Bronchial epithelial cell (primary cell): ENCODE data around the gene ZNF365. TPM values are rescaled to one million over a fixed set of nuclear protein-coding genes. Genes with fewer than 3 reads are reported as not detected.
"Not testable (repeated sequence)": the region's sequence is repeated elsewhere in the genome, so short reads cannot be mapped to it uniquely, and the experiment has no call there.

ENCODE experiments used
- DNase-seq: peaks from one replicate; pipeline ENCODE4 v3.0.0-alpha.2; 2010; ENCODE audit warnings: low read depth
- FAIRE-seq: peaks from 2 replicates; lab custom pipeline; 2011; peaks lifted over from hg19 to GRCh38; lab: Jason Lieb, UNC
- H3K27me3 ChIP-seq: 2 replicates; pipeline ENCODE4 v1.5.1; 2011; ENCODE audit warnings: low read length; ENCODE audit not compliant: control insufficient read depth, insufficient read depth
- H3K36me3 ChIP-seq: 2 replicates; pipeline ENCODE4 v1.5.1; 2011; ENCODE audit warnings: low read length; ENCODE audit not compliant: control insufficient read depth, insufficient read depth
- H3K4me3 ChIP-seq: 2 replicates; pipeline ENCODE4 v1.5.1; 2011; ENCODE audit warnings: mild to moderate bottlenecking, low read depth, low read length, control low read depth
- total RNA-seq: library from RNA; depleted of rRNA; stranded (reverse); fragments of >200 nt; gene quantifications from 2 replicates; pipeline ENCODE4 v1.2.1, GENCODE V29; 2014
- TF ChIP-seq, protein P1 (sequence below): IDR thresholded peaks from 2 replicates; pipeline ENCODE4 v1.5.1; 2011; ENCODE audit warnings: mild to moderate bottlenecking, moderate library complexity, low read length, control low read depth, inconsistent platforms; ENCODE audit not compliant: insufficient read depth, severe bottlenecking

Gene ZNF365
- total RNA-seq, 1 donor from 2014 or later, result 1.3 TPM

DNA sequence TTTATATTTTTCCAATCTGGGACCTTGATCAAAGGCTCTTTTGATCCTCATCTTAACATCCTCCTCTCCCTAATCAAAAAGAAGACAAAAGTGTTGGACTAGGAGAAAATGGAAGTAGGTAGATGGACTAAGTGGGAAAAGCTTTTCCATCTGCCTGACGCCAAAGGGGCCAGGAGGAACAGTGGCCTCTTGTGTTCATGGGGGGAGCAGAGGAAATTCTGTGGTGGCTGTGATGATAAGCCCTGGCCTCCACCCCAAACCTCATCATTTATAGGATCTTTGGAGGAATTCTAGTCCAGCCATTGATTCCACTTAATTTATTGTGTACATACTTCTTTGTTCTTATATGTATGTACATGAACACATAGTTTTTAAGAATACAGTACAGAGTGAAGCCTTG, 21.7 kb downstream of the ZNF365 start:
- Histone ChIP-seq H3K36me3 (no peaks in the 10 kb centered on the region), H3K4me3 (no peak overlapping the region), H3K27me3 (no peaks in the 10 kb centered on the region)
- DNase-seq, result no peak
- TF ChIP-seq, protein P1, sequence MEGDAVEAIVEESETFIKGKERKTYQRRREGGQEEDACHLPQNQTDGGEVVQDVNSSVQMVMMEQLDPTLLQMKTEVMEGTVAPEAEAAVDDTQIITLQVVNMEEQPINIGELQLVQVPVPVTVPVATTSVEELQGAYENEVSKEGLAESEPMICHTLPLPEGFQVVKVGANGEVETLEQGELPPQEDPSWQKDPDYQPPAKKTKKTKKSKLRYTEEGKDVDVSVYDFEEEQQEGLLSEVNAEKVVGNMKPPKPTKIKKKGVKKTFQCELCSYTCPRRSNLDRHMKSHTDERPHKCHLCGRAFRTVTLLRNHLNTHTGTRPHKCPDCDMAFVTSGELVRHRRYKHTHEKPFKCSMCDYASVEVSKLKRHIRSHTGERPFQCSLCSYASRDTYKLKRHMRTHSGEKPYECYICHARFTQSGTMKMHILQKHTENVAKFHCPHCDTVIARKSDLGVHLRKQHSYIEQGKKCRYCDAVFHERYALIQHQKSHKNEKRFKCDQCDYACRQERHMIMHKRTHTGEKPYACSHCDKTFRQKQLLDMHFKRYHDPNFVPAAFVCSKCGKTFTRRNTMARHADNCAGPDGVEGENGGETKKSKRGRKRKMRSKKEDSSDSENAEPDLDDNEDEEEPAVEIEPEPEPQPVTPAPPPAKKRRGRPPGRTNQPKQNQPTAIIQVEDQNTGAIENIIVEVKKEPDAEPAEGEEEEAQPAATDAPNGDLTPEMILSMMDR, result no peak
- FAIRE-seq, result no peak

- FAIRE-seq (no peak), DNase-seq (no peak)
- Histone ChIP-seq H3K27me3 (no peaks in the 10 kb centered on the region), H3K36me3 (no peaks in the 10 kb centered on the region), H3K4me3 (no peak overlapping the region)
- TF ChIP-seq, protein P1, result no peak
Measured at GRCh38 chr10:62396864-62397263, 22.7 kb downstream of the ZNF365 start.

DNA sequence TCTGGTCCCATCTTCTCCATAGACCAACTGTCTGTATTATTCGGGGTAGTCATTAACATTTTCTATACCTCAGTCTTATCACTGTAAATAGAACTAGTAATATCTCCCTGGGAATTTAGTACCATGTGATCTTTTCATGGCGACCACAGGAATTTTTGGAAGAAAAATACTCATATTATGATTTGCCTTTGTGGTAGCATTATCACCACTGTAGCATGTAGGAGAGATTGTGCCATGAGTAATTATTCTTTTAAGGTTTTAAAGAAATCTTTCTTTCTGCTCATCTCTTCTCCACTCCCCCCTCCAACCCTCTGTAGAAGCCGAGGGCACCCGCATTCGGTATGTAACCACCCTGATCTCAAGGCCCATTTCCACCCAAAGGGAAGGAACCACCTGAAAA, 25.0 kb downstream of the ZNF365 start:
- Histone ChIP-seq H3K27me3 (no peaks in the 10 kb centered on the region), H3K4me3 (no peak overlapping the region), H3K36me3 (no peaks in the 10 kb centered on the region)
- FAIRE-seq (no peak), DNase-seq (no peak)
- TF ChIP-seq, protein P1, result no peak

DNA sequence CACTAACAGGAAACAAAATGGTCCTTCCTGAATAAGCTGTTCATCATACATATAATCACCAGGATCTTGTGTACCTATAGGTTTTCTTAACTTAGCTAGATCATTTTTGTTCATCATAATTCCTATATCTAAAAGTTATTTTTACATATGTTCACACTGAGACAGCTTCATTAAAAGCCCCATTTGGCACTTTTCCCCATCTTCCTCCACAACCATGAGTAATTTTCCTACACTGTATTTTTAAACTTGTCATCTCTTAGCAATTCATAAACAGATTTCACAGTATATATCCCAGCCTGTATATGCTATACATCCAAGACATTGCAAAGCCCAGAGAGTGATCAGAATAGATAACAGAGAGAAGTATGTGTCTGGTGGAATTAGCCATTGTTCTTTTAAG, 28.3 kb downstream of the ZNF365 start:
- no peak for DNase-seq
- Histone ChIP-seq H3K36me3 (no peaks in the 10 kb centered on the region), H3K27me3 (no peaks in the 10 kb centered on the region), H3K4me3 (no peak overlapping the region)
- FAIRE-seq, result no peak
- TF ChIP-seq, protein P1, result no peak

GRCh38 chr10:62410528-62410927, 36.4 kb downstream of the ZNF365 start:
- not testable (repeated sequence) for H3K27me3 ChIP-seq, H3K36me3 ChIP-seq, DNase-seq, FAIRE-seq, H3K4me3 ChIP-seq

- not testable (repeated sequence) for FAIRE-seq, H3K27me3 ChIP-seq, H3K4me3 ChIP-seq, DNase-seq, H3K36me3 ChIP-seq
Measured at GRCh38 chr10:62410934-62411333, 36.8 kb downstream of the ZNF365 start.

- TF ChIP-seq, protein P1, result no peak
Measured at GRCh38 chr10:62413048-62413447, 38.9 kb downstream of the ZNF365 start.

More at GRCh38 chr10:62413048-62413447, 38.9 kb downstream of the ZNF365 start:
- FAIRE-seq, result no peak
- H3K27me3 ChIP-seq, result no peaks in the 10 kb centered on the region
- no peak overlapping the region for H3K4me3 ChIP-seq
- no peaks in the 10 kb centered on the region for H3K36me3 ChIP-seq
- DNase-seq, result no peak
